Mammary epithelial cell (primary cell): ENCODE data around the gene TMEM208.

Experiments used
- EZH2 ChIP-seq: IDR thresholded peaks from 2 replicates; pipeline ENCODE4 v1.6.1; 2012; ENCODE audit warnings: low read length, inconsistent platforms, borderline replicate concordance
- TF ChIP-seq, protein P1 (sequence below), 2 donors: IDR thresholded peaks in 1 of 2; conservative IDR thresholded peaks in 1 of 2; 2 replicates each; pipeline ENCODE4 v1.5.1; 2011 to 2012; ENCODE audit warnings: inconsistent platforms in 2 of 2, low read length in 2 of 2, mild to moderate bottlenecking in 2 of 2, control low read depth in 1 of 2, low read depth in 1 of 2; ENCODE audit not compliant: insufficient read depth in 1 of 2; ENCODE audit errors: extremely low read depth in 1 of 2

DNA sequence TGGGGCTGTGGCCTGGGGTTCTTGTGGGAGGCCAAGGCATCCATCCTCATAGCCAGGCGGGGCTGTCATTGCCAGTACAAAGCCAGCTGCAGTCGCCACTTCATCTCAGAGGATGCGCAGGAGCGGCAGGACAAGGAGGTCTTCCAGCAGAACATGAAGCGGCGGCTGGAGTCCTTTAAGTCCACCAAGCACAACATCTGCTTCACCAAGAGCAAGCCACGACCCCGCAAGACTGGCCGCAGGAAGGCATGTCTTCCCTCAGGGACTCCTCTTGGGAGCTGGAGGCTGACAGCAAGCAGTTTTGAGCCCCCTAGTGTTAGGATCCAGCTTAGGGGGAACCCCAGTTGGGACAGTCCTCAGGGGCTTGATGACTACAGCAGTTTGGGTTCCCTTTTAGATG, 37.3 kb downstream of the TMEM208 start:
- TF ChIP-seq, protein P1, sequence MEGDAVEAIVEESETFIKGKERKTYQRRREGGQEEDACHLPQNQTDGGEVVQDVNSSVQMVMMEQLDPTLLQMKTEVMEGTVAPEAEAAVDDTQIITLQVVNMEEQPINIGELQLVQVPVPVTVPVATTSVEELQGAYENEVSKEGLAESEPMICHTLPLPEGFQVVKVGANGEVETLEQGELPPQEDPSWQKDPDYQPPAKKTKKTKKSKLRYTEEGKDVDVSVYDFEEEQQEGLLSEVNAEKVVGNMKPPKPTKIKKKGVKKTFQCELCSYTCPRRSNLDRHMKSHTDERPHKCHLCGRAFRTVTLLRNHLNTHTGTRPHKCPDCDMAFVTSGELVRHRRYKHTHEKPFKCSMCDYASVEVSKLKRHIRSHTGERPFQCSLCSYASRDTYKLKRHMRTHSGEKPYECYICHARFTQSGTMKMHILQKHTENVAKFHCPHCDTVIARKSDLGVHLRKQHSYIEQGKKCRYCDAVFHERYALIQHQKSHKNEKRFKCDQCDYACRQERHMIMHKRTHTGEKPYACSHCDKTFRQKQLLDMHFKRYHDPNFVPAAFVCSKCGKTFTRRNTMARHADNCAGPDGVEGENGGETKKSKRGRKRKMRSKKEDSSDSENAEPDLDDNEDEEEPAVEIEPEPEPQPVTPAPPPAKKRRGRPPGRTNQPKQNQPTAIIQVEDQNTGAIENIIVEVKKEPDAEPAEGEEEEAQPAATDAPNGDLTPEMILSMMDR (conservative IDR thresholded peaks at IDR 0.05 in 1 of 2, IDR thresholded peaks at IDR 0.05 in 1 of 2; ENCODE audit: extremely low read depth in 1 of 2, insufficient read depth in 1 of 2, low read depth in 1 of 2, low read length in 2 of 2) = no peak
- no peak for TF ChIP-seq EZH2
